ENCODE results near the gene RCAN3.
"Not testable (repeated sequence)": the region's sequence is repeated elsewhere in the genome, so short reads cannot be mapped to it uniquely, and the experiment has no call there.

The RCAN3 gene

DNA sequence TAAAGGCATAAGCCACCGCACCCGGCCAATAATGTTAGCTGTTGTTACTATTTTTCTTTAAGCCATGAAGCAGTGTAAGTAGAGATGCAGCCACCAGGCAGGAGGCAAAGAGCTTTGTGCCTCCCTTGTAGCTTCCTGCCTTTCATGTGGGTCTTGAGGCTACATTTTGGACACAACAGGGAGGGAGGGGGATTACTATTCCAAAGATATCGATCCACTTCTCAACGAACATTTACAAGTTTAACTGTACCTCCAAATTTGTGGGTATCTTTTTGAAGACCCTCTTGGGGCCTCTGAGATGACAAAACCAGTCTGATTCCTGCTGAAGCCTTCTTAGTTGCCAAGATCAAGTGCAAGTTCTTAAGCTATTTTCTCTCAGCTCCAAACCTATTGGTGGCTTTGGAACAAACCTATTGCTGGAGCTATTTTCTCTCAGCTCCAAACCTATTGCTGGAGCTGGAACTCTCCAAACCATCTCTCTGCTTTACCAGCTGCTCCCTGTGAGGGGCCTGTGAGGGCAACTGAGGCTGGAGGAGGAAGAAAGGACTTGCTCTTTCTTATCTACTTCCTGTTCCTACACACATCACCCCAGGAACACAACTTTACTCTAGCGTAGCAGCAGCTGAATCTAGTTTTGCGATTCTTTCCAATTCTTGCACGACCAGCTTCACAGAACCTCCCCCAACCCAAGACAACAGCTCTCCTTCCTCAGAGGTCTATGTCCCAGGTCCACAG lies 16.1 kb upstream of the RCAN3 start:
- no peak for DNase-seq

DNA sequence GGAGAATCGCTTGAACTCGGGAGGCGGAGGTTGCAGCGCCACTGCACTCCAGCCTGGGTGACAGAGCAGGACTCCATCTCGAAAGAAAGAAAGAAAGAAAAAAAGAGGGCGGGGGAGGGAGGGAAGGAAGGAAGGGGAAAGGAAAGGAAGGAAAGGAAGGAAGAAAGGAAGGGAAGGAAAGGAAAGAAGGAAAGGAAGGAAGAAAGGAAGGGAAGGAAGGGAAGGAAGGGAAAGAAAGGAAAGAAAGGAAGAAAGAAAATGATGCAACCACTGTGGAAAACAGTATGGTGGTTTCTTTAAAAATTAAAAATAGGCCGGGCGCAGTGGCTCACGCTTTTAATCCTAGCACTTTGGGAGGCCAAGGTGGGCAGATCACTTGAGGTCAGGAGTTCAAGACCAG lies 15.2 kb upstream of the RCAN3 start:
- DNase-seq: no peak

DNA sequence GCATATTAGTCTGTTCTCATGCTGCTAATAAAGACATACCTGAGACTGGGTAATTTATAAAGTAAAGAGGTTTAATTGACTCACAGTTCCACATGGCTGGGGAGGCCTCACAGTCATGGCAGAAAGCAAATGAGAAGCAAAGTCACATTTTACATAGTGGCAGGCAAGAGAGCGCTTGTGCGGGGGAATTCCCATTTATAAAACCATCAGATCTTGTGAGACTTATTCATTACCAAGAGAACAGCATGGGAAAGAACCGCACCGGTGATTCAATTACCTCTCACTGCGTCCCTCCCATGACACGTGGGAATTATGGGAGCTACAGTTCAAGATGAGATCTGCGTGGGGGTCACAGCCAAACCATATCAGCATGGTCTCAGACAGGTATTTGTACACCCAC lies 14.5 kb upstream of the RCAN3 start:
- not testable (repeated sequence) for DNase-seq

DNA sequence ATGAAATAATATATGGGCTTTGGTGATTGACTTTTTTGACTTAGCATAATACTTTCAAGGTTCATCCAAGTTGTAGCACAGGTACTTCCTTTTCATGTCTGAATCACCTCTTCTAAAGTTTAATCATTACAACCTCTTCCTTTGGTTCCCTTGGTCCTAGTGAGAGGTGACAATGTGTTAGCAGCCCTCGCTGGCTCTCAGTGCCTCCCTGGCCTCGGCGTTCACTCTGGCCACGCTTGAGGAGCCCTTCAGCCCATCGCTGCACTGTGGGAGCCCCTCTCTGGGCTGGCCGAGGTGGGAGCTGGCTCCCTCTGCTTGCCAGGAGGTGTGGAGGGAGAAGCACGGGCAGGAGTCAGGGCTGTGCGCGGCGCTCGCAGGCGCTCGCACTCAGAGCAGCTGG lies 13.0 kb upstream of the RCAN3 start:
- no peak for DNase-seq

DNA sequence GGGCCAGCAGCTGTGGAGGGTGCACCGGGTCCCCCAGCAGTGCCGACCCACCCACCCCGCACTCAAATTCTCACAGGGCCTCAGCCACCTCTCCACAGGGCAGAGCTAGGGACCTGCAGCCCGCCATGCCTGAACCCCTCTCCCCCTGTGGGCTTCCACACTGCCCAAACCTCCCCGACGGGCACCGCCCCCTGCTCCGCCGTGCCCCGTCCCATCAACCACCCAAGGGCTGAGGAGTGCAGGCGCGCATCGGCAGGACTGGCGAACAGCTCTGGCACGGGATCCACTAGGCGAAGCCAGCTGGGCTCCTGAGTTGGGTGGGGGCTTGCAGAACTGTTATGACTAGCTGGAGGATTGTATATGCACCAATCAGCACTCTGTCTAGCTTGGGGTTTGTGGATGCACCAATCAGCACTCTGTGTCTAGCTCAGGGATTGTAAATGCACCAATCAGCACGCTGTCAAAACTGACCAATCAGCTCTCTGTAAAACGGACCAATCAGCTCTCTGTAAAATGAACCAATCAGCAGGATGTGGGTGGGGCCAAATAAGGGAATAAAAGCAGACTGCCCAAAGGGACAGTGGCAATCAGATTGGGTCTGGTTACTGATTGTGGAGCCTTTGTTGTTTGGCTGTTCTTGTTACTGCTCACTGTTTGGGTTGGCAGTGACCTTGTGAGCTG lies 12.4 kb upstream of the RCAN3 start:
- no peak for DNase-seq

DNA sequence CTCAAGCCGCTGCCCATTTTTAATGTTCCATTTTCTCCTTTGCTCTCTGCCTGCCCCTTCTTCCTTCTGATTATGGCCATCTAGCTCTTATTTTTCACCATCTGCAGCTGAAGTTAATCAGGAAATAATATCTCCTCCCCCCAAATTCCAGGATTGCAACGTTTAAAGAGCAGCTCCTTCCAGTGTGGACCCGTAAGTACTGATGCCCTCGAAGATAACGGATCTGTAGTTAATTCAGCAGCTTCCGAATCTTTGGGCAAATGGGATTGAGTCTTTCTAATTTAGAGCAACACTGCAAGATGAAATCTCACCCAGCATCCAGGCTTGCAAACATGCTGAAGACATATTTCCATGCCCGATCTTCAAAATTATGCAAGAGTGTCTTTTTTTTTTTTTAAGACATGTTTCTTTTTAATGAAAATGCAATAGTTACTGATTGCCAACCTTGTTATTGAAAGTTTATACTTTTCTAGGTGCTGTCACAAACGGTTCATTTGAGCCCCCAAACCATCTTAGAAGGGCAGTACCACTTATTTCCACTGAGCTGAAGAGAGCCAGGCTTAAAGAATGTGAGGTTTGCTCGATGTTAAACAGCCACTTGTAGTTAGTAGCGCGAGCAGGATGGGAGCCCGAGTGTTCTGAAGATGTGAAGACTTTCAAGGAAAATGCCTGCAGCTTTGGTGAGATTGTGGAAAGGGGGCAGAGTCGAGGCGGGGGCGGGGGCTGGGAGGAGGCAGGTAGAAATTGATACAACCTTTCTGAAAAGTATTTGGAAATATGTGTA lies 10.9 kb upstream of the RCAN3 start:
- DNase-seq: no peak

DNA sequence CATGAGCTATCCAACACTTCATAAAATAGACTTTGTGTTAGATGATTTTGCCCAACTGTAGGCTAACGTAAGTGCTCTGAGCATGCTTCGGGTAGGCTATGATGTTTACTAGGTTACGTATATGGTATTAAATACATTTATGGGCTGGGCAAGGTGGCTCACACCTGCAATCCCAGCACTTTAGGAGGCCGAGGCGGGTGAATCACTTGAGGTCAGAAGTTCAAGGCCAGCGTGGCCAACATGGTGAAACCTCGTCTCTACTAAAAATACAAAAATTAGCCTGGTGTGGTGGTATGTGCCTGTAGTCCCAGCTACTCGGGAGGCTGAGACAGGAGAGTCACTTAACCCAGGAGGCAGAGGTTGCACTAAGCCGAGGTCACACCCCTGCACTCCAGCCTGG lies 9.7 kb upstream of the RCAN3 start:
- not testable (repeated sequence) for DNase-seq

DNA sequence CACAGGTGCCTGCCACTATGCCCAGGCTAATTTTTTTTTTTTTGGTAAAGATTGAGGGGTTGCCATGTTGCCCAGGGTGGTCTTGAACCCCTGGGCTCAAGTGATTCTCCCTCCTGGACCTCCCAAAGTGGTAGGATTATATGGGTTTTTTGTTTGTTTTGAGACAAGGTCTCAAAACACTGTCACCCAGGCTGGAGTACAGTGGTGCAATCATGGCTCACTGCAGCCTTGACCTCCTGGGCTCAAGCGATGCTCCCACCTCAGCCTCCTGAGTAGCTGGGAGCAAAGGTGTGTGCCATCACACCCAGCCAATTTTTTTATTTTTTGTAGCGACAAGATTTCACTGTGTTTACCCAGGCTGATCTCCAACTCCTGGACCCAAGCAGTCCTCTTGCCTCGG lies 8.9 kb upstream of the RCAN3 start:
- no peak for DNase-seq

DNA sequence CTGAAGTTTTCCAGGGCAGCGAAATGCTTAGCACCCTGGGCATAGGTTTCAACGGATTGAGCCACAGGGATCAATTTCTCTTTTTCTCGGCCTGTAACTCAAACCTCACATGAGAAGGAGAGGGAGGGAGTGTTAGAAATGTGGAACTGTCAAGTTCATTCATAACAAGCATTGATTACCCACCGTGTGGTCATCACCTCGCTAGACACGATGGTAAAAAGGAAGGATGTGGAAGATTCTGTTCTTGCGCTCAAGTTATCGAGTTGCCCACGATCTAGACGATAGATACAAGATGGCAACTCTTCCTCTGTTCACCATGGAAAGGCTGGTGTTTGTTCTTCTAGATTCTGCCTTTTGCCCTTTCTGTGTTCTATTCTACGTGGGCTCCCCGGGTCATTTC lies 4.0 kb upstream of the RCAN3 start:
- no peak for DNase-seq

DNA sequence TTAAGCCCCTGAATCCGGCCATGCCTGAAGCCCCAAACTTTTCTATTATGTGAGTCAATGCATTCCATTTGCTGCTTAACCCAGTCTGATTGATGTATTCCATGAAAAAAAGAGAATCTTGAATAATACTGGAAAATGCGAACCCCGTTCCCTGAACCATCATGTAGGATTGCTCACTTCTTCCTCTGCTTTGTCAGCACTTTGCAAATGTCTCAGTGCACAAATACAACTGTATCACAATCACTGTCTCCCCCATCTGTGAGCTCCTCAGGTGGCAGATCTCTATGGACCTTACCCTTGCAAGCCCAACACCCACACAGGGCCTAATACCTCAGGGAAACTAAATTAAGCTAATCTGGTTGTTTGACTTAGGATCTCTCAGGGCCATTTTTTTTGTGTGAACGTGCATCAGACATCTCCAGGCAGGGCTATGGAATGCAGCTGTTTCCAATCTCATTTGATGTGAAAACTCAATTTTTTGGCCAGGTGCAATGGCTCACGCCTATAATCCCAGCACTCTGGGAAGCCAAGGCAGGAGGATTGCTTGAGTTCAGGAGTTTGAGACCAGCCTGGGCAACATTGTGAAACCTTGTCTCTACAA lies 2.1 kb upstream of the RCAN3 start:
- no peak for DNase-seq

DNA sequence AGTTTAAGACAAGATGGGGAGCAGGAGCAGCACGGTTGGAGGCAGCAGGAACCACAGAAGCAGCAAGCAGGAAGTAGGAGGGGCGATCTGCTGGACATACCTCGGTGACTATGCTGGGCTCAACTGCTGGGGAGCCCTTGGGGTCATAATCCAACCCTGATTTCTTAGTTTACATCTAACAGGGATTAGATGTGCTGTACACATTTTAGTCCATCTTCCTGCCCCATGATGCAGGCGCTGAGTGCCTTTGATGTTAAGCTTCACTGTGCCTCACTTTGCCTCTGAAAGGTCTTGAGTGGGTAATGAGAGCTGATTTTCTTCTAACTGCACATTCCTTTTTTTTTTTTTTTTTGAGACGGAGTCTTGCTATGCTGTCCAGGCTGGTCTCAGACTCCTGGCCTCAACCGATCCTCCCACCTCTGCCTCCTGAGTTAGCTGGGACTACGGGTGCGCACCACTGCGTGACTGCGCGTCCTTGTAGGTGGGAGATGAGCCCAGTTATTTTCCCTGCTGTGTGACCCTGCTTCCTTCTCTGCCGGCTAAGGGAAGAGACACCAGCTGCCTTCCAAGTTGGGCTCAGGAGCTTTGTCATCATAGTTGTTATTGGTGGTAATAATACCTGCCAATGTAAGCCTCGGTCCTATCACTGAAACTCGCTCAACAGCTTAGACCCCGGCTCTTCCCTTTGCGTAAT lies 1.1 kb upstream of the RCAN3 start:
- DNase-seq: peak; percentile 52

DNA sequence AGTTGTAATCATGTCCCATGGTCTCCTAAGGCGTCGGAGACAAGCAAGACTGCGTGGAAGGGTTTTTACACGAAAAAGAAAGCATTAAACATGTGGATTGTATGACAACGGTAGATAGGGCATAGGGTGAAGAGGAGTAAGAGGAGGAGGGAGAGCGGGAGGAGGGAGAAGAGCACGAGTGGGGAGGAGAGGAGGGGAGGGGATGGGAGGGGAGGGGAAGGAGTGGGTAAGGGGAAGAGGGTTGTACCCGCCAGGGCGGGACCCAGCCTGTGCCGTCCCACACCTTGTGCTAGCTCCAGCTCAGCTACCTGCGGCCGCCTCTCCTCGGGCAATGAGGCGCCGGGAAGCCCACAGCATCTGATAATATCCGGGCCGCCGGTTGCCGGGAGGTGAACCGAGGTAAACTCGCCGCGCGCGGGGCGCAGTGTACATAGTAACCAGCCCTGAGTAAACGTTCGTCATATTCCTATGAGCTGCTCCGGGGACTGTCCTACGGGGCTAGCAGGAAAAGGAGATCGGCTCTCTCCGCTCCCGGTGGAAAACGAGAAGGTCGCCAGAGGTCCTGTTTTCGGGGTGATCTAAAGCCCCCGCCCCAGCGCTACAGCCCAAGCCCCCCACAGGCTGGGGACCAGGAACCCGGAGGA lies 449 bp upstream of the RCAN3 start:
- peak; percentile 34 for DNase-seq

DNA sequence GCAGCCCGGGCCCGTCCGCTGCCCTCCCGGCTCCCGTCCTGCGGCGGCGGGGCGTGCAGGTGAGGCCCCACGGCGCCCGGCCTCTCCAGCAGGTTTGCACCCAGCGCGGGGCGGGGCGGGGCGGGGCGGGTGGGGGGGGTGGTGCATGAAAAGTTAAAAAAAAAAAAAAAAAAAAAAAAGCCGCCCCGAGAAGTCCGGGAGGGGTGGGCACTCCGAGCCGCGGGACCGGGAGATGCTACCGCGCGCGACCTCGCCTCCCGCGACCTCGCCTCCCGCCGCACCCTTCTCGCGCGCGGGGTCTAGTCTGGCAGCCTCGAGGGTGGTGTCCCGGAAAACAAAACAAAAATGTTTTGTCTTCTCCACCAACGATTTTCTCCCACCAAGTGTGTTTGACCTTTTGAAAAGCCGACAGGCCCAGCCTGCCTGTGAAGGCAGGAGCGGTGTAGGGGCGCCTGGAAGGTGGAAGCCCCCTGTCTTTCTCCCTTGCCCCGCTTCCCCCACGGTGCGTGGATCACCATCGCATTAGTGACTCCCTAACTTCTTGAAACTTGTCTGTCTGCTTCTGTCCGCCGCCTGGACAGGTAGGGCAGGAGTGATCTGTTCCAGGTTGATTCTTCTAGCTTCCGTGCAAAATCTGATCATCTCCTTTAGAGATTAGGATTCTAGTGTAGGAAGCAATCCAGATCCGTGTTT lies 569 bp downstream of the RCAN3 start:
- no peak for DNase-seq

DNA sequence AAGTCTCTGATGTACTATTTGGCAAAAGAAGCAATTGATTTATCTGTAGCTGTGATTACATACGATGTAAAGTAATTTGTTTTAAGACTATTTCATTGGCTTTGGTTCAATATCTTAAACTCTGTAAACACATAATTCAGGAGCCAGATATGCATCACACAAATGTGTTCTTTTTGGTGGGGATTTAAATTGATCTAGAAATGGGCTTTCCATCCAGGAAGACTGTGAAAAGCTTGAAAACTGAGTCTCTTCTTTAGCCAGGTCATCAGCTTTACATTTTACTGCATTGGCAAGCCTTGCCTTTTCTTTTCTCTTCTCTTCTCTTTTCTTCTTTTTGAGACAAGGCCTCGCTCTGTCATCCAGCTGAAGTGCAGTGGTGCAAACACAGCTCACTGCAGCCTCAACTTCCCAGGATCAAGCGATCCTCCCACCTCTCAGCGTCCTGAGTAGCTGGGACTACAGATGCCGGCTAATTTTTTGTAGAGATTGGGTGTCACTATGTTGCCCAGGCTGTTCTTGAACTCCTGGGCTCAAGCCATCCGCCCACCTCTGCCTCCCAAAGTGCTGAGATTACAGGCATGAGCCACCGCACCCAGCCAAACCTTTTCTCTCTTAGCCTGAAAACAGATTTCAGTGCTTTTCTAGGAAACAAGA lies 1.4 kb downstream of the RCAN3 start:
- no peak for DNase-seq

DNA sequence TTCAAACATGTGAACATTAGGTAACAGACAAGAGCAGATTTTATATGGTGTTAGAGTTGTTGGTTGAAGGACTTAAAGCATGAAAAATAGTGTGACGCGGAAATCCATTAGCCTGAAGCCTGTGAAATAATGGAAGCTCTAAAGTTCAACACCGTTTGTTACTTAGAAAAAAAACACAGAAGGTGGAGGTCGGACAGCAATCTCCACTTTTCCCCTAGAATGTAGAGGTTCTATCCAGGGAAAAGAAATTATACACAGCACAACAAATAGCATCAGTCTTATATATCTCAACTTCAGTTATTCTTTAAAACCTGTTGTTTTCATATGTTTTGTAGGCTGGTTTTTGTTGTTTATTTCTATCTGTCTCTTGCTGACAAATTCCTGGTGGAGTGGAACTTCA lies 1.9 kb downstream of the RCAN3 start:
- DNase-seq: no peak

DNA sequence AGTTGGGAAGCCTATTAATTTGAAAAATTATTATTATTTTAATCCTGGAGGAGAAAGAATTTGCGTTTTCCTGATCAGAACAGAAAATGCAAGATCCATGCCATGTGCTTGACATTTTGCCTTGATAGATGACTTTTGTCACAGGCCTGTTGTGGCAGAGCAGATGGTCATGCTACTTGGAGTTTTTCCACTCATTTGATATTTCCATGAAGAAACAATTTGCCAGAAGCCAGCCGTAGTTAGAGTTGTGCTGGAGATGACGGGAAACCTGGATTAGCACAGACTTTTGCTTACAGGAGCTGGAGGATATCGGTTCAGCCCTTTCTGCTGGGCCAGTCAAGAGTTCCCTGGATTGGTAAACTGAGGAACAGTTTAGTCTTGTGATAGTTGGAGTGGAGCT lies 3.2 kb downstream of the RCAN3 start:
- no peak for DNase-seq

DNA sequence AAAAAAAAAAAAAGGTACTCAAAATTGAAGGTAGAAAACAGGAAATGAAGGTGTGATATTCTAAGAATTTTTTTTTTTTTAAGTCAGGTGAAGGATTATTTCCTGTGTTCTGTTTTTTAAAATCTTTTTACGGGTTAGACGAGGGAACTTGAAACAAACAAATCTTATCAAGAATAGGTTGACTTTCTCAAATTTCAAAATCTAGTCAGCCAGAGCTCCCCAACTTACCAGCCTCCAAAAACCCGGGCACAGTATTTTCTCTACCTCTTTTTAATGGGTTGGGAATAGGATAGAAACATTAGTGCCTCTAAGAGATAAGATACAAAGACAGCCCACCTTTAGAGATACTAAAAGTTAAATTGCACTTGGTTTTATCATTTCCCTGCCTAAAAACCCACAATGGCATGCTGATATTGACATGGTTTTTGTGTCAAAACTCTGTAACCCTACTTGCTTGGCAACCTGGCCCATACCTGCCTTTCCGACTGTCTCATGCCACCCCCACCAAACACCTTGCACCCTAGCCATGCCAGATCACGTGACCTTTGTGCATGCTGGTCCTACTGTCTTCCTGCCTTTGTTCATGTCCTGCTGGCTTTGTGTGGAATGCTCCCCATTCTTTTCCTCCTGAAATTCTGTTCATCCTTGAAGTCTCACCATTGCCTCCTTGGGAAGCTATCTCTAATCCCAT lies 4.2 kb downstream of the RCAN3 start:
- DNase-seq: no peak

DNA sequence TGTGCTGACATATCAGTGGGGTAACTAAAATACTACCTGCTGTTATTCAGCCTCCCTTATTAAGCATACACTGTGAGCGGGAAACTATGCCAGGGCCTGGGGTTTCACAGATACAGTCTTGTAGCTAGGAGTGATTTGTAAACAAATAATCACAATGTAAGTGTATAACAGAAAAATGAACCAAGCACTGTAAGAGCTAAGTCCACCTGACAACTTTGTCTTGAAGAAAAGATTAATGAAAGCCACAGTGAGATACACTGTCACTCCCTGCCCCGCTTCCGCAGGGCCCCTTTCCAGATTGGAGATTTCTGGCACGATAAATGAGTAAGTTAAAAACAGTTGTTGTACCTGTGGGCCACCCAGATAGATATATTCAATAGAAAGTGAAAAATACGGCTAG lies 4.8 kb downstream of the RCAN3 start:
- no peak for DNase-seq

DNA sequence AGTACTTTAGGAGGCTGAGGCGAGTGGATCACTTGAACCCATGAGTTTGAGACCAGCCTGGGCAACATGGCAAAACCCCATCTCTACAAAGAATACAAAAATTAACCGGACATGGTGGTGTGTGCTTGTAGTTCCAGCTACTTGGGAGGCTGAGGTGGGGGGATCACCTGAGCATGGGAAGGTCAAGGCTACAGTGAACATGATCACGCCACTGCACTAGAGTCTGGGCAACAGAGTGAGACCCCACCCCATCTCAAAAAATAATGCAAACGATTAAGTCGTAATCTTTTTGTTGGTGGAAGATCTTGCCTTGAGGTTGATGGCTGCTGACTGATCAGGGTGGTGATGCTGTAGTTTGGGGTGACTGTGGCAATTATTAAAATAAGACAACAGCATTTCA lies 6.3 kb downstream of the RCAN3 start:
- DNase-seq: no peak

DNA sequence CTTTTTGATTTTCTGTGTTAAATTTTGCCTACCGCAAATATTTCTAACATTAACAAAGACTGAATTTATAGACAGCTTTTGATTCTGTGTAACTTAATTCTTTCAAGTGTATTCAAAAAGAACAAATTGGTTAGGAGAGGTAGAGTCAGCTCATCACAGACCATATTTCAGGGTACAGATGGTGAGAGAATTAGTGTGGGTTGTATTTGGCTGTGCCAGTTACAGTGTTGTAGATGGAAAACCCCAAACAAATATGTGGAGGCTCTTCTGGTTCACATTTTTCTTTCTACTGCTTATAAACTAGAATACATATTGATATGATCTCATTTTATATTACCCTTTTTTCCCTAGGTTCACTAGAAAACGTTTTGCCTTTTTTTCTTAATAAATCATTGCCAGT lies 11.1 kb downstream of the RCAN3 start:
- DNase-seq: no peak

DNA sequence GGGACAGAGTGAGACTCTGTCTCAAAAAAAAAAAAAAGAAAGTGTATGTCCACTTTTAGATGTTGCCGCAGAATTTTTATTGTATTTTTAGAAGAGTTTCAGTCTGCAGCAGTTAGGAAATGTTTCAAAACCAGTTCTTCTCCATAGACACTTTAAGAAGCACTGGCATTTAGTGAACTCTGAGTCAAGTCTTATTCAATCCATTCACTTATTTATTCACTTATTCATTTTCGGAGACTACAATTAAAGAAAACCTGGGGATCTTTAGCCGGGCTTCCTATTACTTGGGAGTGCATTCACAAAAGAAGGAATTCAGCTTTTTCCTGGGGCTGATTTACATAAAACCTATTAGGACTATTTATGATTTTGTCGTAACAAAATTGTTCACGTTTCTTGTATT lies 12.3 kb downstream of the RCAN3 start:
- no peak for DNase-seq

Data from hematopoietic multipotent progenitor cell treated with erythropoietin and hydrocortisone succinate and interleukin-3 and kit ligand, for 8 days (in vitro differentiated cells).